H9 (cell line): Measurements from ENCODE around the gene PDRG1. TPM values are rescaled to one million over a fixed set of nuclear protein-coding genes. Genes with fewer than 3 reads are reported as not detected.

Experiments used
- DNase-seq: peaks from one replicate; pipeline ENCODE4 v3.0.0-alpha.2; 2017
- H2AFZ ChIP-seq: one replicate; pipeline ENCODE4 v1.6.1; 2013; ENCODE audit warnings: mild to moderate bottlenecking, low read length, control low read depth, moderate library complexity
- H2AK5ac ChIP-seq: 2 replicates; pipeline ENCODE4 v1.6.1; 2013; ENCODE audit warnings: low read length, control low read depth, mixed read lengths; ENCODE audit not compliant: insufficient read length
- H2BK120ac ChIP-seq: one replicate; pipeline ENCODE4 v1.6.1; 2013; ENCODE audit warnings: low read depth, mild to moderate bottlenecking, low read length, control low read depth, inconsistent platforms; ENCODE audit not compliant: poor library complexity, severe bottlenecking
- H2BK12ac ChIP-seq: 2 replicates; pipeline ENCODE4 v1.6.1; 2013; ENCODE audit warnings: low read length, control low read depth, mixed read lengths, low read depth; ENCODE audit not compliant: insufficient read length
- H2BK15ac ChIP-seq: 2 replicates; pipeline ENCODE4 v1.6.1; 2013; ENCODE audit warnings: low read depth, low read length, control low read depth
- H2BK20ac ChIP-seq: one replicate; pipeline ENCODE4 v1.6.1; 2013; ENCODE audit warnings: low read depth, mild to moderate bottlenecking, low read length, control low read depth, inconsistent platforms; ENCODE audit not compliant: poor library complexity, severe bottlenecking
- H2BK5ac ChIP-seq: 2 replicates; pipeline ENCODE4 v1.6.1; 2013; ENCODE audit warnings: low read length, control low read depth, mixed read lengths; ENCODE audit not compliant: insufficient read length
- H3K14ac ChIP-seq: 2 replicates; pipeline ENCODE4 v1.6.1; 2013; ENCODE audit warnings: low read length, control low read depth; ENCODE audit not compliant: insufficient read depth
- H3K18ac ChIP-seq: 2 replicates; pipeline ENCODE4 v1.6.1; 2013; ENCODE audit warnings: low read depth, mild to moderate bottlenecking, mixed read lengths, low read length, control low read depth; ENCODE audit not compliant: insufficient read length
- H3K23ac ChIP-seq: 2 replicates; pipeline ENCODE4 v1.6.1; 2013; ENCODE audit warnings: low read length, control low read depth, mixed read lengths, low read depth; ENCODE audit not compliant: insufficient read length
- H3K23me2 ChIP-seq: 2 replicates; pipeline ENCODE4 v1.6.1; 2013; ENCODE audit warnings: low read depth, mild to moderate bottlenecking, mixed read lengths, low read length, control low read depth; ENCODE audit not compliant: insufficient read length, poor library complexity, severe bottlenecking
- H3K27ac ChIP-seq: 2 replicates; pipeline ENCODE4 v1.5.1; 2013; ENCODE audit warnings: low read length, control low read depth, mixed read lengths, low read depth; ENCODE audit not compliant: insufficient read length
- H3K27me3 ChIP-seq: 2 replicates; pipeline ENCODE4 v1.6.1; 2013; ENCODE audit warnings: low read length, control low read depth, inconsistent platforms; ENCODE audit not compliant: insufficient read depth
- H3K4ac ChIP-seq: 2 replicates; pipeline ENCODE4 v1.6.1; 2013; ENCODE audit warnings: low read depth, mild to moderate bottlenecking, control low read depth, inconsistent platforms, low read length, moderate library complexity
- H3K4me1 ChIP-seq: 2 replicates; pipeline ENCODE4 v1.6.1; 2013; ENCODE audit warnings: low read length, control low read depth, inconsistent platforms; ENCODE audit not compliant: insufficient read depth
- H3K4me2 ChIP-seq: 2 replicates; pipeline ENCODE4 v1.6.1; 2013; ENCODE audit warnings: low read length, control low read depth, mixed read lengths; ENCODE audit not compliant: insufficient read length, insufficient read depth
- H3K56ac ChIP-seq: 2 replicates; pipeline ENCODE4 v1.6.1; 2013; ENCODE audit warnings: low read depth, mild to moderate bottlenecking, mixed read lengths, low read length, control low read depth; ENCODE audit not compliant: insufficient read length
- H3K79me1 ChIP-seq: 2 replicates; pipeline ENCODE4 v1.6.1; 2013; ENCODE audit warnings: low read depth, mild to moderate bottlenecking, moderate library complexity, low read length, control low read depth, inconsistent platforms; ENCODE audit not compliant: insufficient read depth, poor library complexity, severe bottlenecking
- H3K79me2 ChIP-seq: 2 replicates; pipeline ENCODE4 v1.6.1; 2013; ENCODE audit warnings: low read length, control low read depth, inconsistent platforms; ENCODE audit not compliant: insufficient read depth
- H3K9ac ChIP-seq: 2 replicates; pipeline ENCODE4 v1.6.1; 2013; ENCODE audit warnings: low read length, control low read depth, mixed read lengths; ENCODE audit not compliant: insufficient read length; ENCODE audit errors: extremely low read depth
- H3K9me3 ChIP-seq: one replicate; pipeline ENCODE4 v1.6.1; 2013; ENCODE audit warnings: low read depth, low read length, inconsistent platforms; ENCODE audit not compliant: control insufficient read depth
- H3T11ph ChIP-seq: one replicate; pipeline ENCODE4 v1.6.1; 2013; ENCODE audit warnings: mild to moderate bottlenecking, low read length, control low read depth, inconsistent platforms
- H4K20me1 ChIP-seq: one replicate; pipeline ENCODE4 v1.6.1; 2013; ENCODE audit not compliant: control insufficient read depth, insufficient read length, insufficient read depth
- H4K5ac ChIP-seq: 2 replicates; pipeline ENCODE4 v1.6.1; 2013; ENCODE audit warnings: low read depth, mild to moderate bottlenecking, mixed read lengths, low read length, control low read depth; ENCODE audit not compliant: insufficient read length
- H4K8ac ChIP-seq: replicated peaks from 2 replicates; pipeline ENCODE4 v1.6.1; 2013; ENCODE audit warnings: low read length, control low read depth, mixed read lengths, low read depth; ENCODE audit not compliant: insufficient read length
- H4K91ac ChIP-seq: 2 replicates; pipeline ENCODE4 v1.6.1; 2013; ENCODE audit warnings: low read depth, mild to moderate bottlenecking, moderate library complexity, mixed read lengths, low read length, control low read depth; ENCODE audit not compliant: insufficient read length
- H3K27ac Mint-ChIP-seq, 3 experiments: 2 replicates in 2 of 3; 3 replicates in 1 of 3; pipeline ENCODE4 v1.8.0; 2020 to 2021; ENCODE audit warnings: mixed read lengths in 3 of 3, mild to moderate bottlenecking in 1 of 3, moderate library complexity in 1 of 3
- H3K27me3 Mint-ChIP-seq: 2 replicates; pipeline ENCODE4 v1.8.0; 2021; ENCODE audit warnings: low read depth, mild to moderate bottlenecking, moderate library complexity, mixed read lengths
- H3K36me3 Mint-ChIP-seq, 3 experiments: 2 replicates in 2 of 3; 3 replicates in 1 of 3; pipeline ENCODE4 v1.8.0; 2020 to 2021; ENCODE audit warnings: low read depth in 3 of 3, mixed read lengths in 3 of 3; ENCODE audit not compliant: insufficient read depth in 1 of 3
- H3K4me1 Mint-ChIP-seq, 2 experiments: 2 replicates each; pipeline ENCODE4 v1.8.0; 2020; ENCODE audit warnings: mixed read lengths in 2 of 2
- H3K4me3 Mint-ChIP-seq, 2 experiments: 2 replicates in 1 of 2; 3 replicates in 1 of 2; pipeline ENCODE4 v1.8.0; 2020 to 2021; ENCODE audit warnings: mild to moderate bottlenecking in 2 of 2, mixed read lengths in 2 of 2, moderate library complexity in 1 of 2
- H3K9me3 Mint-ChIP-seq, 2 experiments: 2 replicates in 1 of 2; 3 replicates in 1 of 2; pipeline ENCODE4 v1.8.0; 2020; ENCODE audit warnings: mild to moderate bottlenecking in 2 of 2, mixed read lengths in 2 of 2, moderate library complexity in 1 of 2
- CTCF ChIP-seq: fragments of 200-600 bp; sonication (generic); conservative IDR thresholded peaks from 3 replicates; pipeline ENCODE4 v1.8.0; 2021; ENCODE audit warnings: antibody characterized with exemption, mild to moderate bottlenecking
- WGBS: extraction: QIAGEN DNeasy Blood & Tissue Kit; methylation state at CpG from one replicate; pipeline ENCODE4 v1.1.7; 2013; ENCODE audit warnings: missing lambda C conversion rate, low lambda C conversion rate, mixed read lengths; ENCODE audit not compliant: insufficient read length; ENCODE audit errors: extremely low coverage; 5-methylcytosine and 5-hydroxymethylcytosine counted together
- total RNA-seq: library from RNA; stranded (reverse); gene quantifications from 2 replicates; pipeline ENCODE4 v1.2.1, GENCODE V29; 2021

The PDRG1 gene
- total RNA-seq, 1 experiment from 2014 or later: 32.2 TPM

- no peak overlapping the region for H3K4ac ChIP-seq
These were observed 36.2 kb downstream of the PDRG1 start for GRCh38 chr20:31915491-31916280.

More at GRCh38 chr20:31915491-31916280, 36.2 kb downstream of the PDRG1 start:
- Histone ChIP-seq H3K9ac (no peak overlapping the region), H2AK5ac (no peak overlapping the region), H3K27ac (no peak overlapping the region), H2BK20ac (no peak overlapping the region), H3K14ac (0 out of 2 replicates have a peak overlapping the region, but pooled peaks have one; percentile 4), H2BK12ac (no peak overlapping the region), H3K23me2 (no peaks in the 10 kb centered on the region), H3K4me2 (no peak overlapping the region), H3K27me3 (no peaks in the 10 kb centered on the region), H3K23ac (no peak overlapping the region), H4K5ac (no peak overlapping the region), H3T11ph (no peak overlapping the region), H2BK120ac (no peak overlapping the region), H2AFZ (no peak overlapping the region), H4K8ac (no peak overlapping the region), H3K4me1 (no peaks in the 10 kb centered on the region; the same call in 1 of the 2 replicates), H2BK5ac (no peak overlapping the region), H3K9me3 (no peaks in the 10 kb centered on the region), H3K18ac (no peak overlapping the region), H3K56ac (no peak overlapping the region), H3K79me1 (no peaks in the 10 kb centered on the region), H2BK15ac (no peak overlapping the region), H4K20me1 (no peaks in the 10 kb centered on the region), H3K79me2 (no peaks in the 10 kb centered on the region), H4K91ac (no peak overlapping the region)
- no peak for DNase-seq
- no CpG with 5 or more reads among the region's 7 CpGs for WGBS
- Mint-ChIP-seq H3K4me1 (peaks cover 74 to 77% of the 10 kb centered on the region in 2 experiments), H3K9me3 (peaks cover 0 to 11% of the 10 kb centered on the region in 2 experiments; a peak in 1 of 5 replicates), H3K4me3 (no peak overlapping the region), H3K27me3 (no peaks in the 10 kb centered on the region; the same call in none of the 2 replicates), H3K27ac (peak overlapping the region in 1 of 3 experiments; percentile 55; a peak in 1 of 7 replicates), H3K36me3 (0 out of 7 replicates have a peak, but pooled peaks cover 0 to 9% (median 0%) of the 10 kb centered on the region in 3 experiments)
- no peak for TF ChIP-seq CTCF
